Mesothelial cell of epicardium (in vitro differentiated cells): ENCODE measurements around the gene ATXN1. TPM values are rescaled to one million over a fixed set of nuclear protein-coding genes. Genes with fewer than 3 reads are reported as not detected.
"Not testable (repeated sequence)": the region's sequence is repeated elsewhere in the genome, so short reads cannot be mapped to it uniquely, and the experiment has no call there.

Experiments used
- DNase-seq, 2 experiments: peaks; one replicate each; pipeline ENCODE4 v3.0.0; 2021; ENCODE audit warnings: low spot score in 2 of 2; ENCODE audit not compliant: unreplicated experiment in 2 of 2
- H3K27ac Mint-ChIP-seq: 2 replicates; pipeline ENCODE4 v1.8.0; 2021; ENCODE audit warnings: mixed read lengths
- H3K27me3 Mint-ChIP-seq: 2 replicates; pipeline ENCODE4 v1.8.0; 2021; ENCODE audit warnings: low read depth, mixed read lengths
- H3K36me3 Mint-ChIP-seq: 2 replicates; pipeline ENCODE4 v1.8.0; 2021; ENCODE audit warnings: mixed read lengths
- H3K4me1 Mint-ChIP-seq: 2 replicates; pipeline ENCODE4 v1.8.0; 2021; ENCODE audit warnings: mixed read lengths
- H3K4me3 Mint-ChIP-seq: 2 replicates; pipeline ENCODE4 v1.8.0; 2021; ENCODE audit warnings: mild to moderate bottlenecking, moderate library complexity, mixed read lengths
- H3K9me3 Mint-ChIP-seq: 2 replicates; pipeline ENCODE4 v1.8.0; 2021; ENCODE audit warnings: mixed read lengths
- CTCF ChIP-seq: fragments of 200-600 bp; sonication (generic); IDR thresholded peaks from one replicate; pipeline ENCODE4 v1.5.0; 2021; ENCODE audit warnings: antibody characterized with exemption; ENCODE audit not compliant: unreplicated experiment
- total RNA-seq: library from RNA; stranded (reverse); gene quantifications from 3 replicates; pipeline ENCODE4 v1.2.1, GENCODE V29; 2021

The ATXN1 gene
- total RNA-seq, 1 donor from 2014 or later, result 59.5 TPM

DNA sequence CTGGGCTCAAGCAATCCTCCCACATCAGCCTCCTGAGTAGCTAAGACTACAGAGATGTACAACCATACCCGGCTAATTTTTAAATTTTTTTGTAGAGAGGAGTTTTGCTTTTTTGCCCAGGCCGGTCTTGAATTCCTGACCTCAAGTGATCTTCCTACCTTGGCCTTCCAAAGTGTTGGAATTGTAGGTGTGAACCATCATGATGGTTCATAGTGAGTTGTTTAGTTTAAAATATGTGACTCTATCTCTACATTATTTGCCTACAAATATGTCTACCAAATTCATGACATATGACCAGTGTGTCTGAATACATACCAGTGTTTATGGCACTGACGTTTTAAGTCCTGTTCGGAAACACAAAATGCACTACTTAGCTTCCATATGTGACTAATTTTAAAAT is 367.9 kb downstream of the ATXN1 start:
- no peak for TF ChIP-seq CTCF
- Mint-ChIP-seq H3K27me3 (no peaks in the 10 kb centered on the region), H3K9me3 (no peaks in the 10 kb centered on the region), H3K36me3 (no peaks in the 10 kb centered on the region), H3K4me3 (no peak overlapping the region), H3K27ac (no peak overlapping the region), H3K4me1 (peaks cover 8% of the 10 kb centered on the region)
- no peak for DNase-seq

- Mint-ChIP-seq H3K4me3 (no peak overlapping the region), H3K36me3 (no peaks in the 10 kb centered on the region), H3K9me3 (no peaks in the 10 kb centered on the region), H3K27ac (no peak overlapping the region), H3K4me1 (peaks cover 2% of the 10 kb centered on the region), H3K27me3 (no peaks in the 10 kb centered on the region)
- DNase-seq, result no peak
- TF ChIP-seq CTCF, result no peak
Measured at GRCh38 chr6:16392010-16392409, 369.2 kb downstream of the ATXN1 start.

DNA sequence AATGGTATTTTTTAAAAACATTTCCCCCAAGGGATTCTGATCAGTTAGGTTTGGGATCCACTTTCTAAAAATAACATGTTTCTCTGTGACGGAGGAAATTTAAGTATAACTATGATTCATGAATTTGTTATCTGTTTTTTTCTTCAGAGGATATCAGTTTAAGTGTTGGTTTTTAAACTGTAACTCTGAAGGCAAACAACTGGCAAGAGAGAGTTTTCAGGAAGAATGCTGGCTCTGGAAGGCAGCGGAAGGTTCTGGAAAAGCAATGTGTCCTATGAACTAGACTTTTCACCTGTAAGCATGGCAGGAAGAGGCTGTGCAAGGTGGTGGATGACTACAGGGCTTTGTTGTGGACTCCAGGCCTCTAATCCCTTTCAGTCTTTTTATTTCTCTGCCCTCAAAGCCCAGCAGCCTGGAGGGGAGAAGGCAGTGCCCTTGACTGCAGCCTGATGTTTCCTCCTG is 369.8 kb downstream of the ATXN1 start:
- H3K4me1 Mint-ChIP-seq, result peaks cover 3% of the 10 kb centered on the region
- no peaks in the 10 kb centered on the region for H3K9me3 Mint-ChIP-seq
- H3K27me3 Mint-ChIP-seq, result no peaks in the 10 kb centered on the region
- H3K4me3 Mint-ChIP-seq, result no peak overlapping the region
- no peak for TF ChIP-seq CTCF
- H3K27ac Mint-ChIP-seq, result no peak overlapping the region
- no peak for DNase-seq
- no peaks in the 10 kb centered on the region for H3K36me3 Mint-ChIP-seq

- not testable (repeated sequence) for H3K9me3 Mint-ChIP-seq, H3K4me1 Mint-ChIP-seq, DNase-seq, H3K4me3 Mint-ChIP-seq, H3K27me3 Mint-ChIP-seq, H3K27ac Mint-ChIP-seq, H3K36me3 Mint-ChIP-seq
Measured at GRCh38 chr6:16390909-16391450, 370.3 kb downstream of the ATXN1 start.

DNA sequence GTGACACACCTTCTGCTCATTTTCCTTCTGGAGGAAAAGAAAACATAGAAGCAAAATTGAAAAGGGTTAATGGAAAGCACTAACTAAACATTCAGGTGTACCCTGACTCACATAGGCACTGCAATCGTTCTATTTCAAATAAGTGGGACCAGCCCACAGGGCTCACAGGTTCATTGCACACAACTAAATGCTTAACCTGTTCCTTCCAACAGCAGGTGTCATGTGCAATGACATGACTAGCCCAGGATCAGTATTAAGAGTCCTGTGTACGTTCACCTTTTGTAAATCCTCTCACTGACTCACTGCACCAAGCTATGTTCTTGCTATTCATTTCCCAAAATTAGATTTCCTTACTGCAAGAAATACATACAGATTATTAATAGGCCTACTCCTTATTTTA is 371.6 kb downstream of the ATXN1 start:
- DNase-seq, result no peak
- Mint-ChIP-seq H3K36me3 (peaks cover 2% of the 10 kb centered on the region), H3K27ac (no peak overlapping the region), H3K4me3 (no peak overlapping the region), H3K4me1 (peaks cover 18% of the 10 kb centered on the region), H3K9me3 (no peaks in the 10 kb centered on the region), H3K27me3 (no peaks in the 10 kb centered on the region)
- TF ChIP-seq CTCF, result no peak

DNA sequence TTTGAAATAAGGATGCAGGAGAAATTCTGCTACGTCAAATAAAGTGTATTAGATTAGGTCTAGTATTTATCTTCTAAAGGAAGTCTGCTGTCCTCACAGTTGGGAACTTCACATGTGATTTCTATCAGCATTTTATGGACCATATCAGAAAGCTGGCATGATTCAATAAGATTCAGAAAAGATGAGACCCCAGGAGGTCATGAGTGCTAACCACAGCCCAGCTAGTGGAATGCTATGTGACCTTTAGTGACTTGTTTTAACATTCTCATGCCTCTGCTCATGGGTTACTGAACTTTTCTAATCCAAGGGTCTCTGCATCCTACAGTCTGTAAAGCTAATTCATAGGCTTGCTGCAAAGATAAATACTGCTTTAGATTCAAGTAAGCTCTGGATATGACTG is 372.8 kb downstream of the ATXN1 start:
- Mint-ChIP-seq H3K27ac (no peak overlapping the region), H3K4me3 (no peak overlapping the region), H3K36me3 (peaks cover 3% of the 10 kb centered on the region), H3K4me1 (peaks cover 18% of the 10 kb centered on the region), H3K27me3 (no peaks in the 10 kb centered on the region), H3K9me3 (no peaks in the 10 kb centered on the region)
- DNase-seq, result no peak
- TF ChIP-seq CTCF, result no peak
